Fibroblast of lung (primary cell): ENCODE results near the gene NPAT.

Experiments used
- EZH2 ChIP-seq: IDR thresholded peaks from 2 replicates; pipeline ENCODE4 v1.5.1; 2012; ENCODE audit warnings: low read length, control low read depth, mild to moderate bottlenecking; ENCODE audit errors: missing control alignments
- TF ChIP-seq, protein P1 (sequence below), 2 donors: IDR thresholded peaks in 1 of 2; conservative IDR thresholded peaks in 1 of 2; 1 replicate in 1 of 2; 2 replicates in 1 of 2; pipeline ENCODE4 v1.5.1; 2011 to 2012; ENCODE audit warnings: low read length in 2 of 2, control low read depth in 1 of 2, inconsistent platforms in 1 of 2, low read depth in 1 of 2, mild to moderate bottlenecking in 1 of 2

DNA sequence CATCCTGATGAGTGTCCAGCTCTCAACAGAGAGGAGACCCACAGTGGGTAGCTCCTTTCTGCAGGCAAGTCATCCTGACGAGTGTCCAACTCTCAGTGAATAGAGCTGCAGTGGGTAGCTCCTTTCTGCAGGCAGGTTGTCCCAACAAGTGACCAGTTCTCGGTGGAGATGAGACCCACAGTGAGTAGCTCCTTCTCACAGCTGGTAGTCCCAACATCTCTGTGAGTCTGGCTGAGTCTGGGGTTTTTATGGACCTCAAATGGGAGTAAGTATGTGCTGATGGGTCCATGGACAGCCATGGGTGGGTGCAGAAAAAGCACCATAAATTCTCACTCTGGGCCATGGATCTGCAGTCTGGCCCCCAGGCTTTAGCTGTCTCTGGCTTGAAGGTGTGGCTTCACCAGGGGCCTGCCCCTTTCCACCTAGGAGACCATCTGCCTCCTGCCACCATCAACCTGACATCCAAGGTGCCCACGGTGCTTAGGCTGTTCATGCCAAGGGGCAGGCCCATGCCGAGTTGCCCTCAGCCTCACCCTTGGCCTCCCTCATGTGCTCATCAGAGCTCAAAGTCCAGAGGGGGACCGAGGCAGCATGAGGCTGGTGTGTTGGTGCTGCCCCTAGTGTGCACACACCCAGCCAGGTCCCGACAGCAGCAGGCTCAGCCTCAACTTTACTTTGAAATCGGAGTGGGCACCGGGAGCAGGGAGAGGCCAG, 15.3 kb downstream of the NPAT start:
- TF ChIP-seq, protein P1, sequence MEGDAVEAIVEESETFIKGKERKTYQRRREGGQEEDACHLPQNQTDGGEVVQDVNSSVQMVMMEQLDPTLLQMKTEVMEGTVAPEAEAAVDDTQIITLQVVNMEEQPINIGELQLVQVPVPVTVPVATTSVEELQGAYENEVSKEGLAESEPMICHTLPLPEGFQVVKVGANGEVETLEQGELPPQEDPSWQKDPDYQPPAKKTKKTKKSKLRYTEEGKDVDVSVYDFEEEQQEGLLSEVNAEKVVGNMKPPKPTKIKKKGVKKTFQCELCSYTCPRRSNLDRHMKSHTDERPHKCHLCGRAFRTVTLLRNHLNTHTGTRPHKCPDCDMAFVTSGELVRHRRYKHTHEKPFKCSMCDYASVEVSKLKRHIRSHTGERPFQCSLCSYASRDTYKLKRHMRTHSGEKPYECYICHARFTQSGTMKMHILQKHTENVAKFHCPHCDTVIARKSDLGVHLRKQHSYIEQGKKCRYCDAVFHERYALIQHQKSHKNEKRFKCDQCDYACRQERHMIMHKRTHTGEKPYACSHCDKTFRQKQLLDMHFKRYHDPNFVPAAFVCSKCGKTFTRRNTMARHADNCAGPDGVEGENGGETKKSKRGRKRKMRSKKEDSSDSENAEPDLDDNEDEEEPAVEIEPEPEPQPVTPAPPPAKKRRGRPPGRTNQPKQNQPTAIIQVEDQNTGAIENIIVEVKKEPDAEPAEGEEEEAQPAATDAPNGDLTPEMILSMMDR (conservative IDR thresholded peaks at IDR 0.05 in 1 of 2, IDR thresholded peaks at IDR 0.05 in 1 of 2; ENCODE audit: low read depth in 1 of 2, low read length in 2 of 2) = no peak
- no peak for TF ChIP-seq EZH2
